K562 treated with DMSO at 1 percent for 24 hours (cell line): ENCODE measurements around the gene ITIH2. TPM values are rescaled to one million over a fixed set of nuclear protein-coding genes. Genes with fewer than 3 reads are reported as not detected.

ENCODE experiments used
- total RNA-seq: library from RNA; unstranded; fragments of 300-600 nt; gene quantifications from 2 replicates; pipeline ENCODE4 v1.2.3, GENCODE V29; 2022; ENCODE audit warnings: low read depth; ENCODE audit not compliant: insufficient read depth

Gene ITIH2
- total RNA-seq, result not detected in 2 replicates

GRCh38 chr10:7703140-7703539, at the start of gene ITIH2:
Gene ITIH2, plus strand, starts transcription at chr10:7703316. Its CDS starts 119 bp downstream, at chr10:7703435.

GRCh38 chr10:7666253-7667023, 36.7 kb upstream of the ITIH2 start, which contains the start of gene ITIH5:
Gene ITIH5, minus strand, starts transcription at chr10:7666966. Its CDS starts 74 bp downstream, at chr10:7666892.

DNA sequence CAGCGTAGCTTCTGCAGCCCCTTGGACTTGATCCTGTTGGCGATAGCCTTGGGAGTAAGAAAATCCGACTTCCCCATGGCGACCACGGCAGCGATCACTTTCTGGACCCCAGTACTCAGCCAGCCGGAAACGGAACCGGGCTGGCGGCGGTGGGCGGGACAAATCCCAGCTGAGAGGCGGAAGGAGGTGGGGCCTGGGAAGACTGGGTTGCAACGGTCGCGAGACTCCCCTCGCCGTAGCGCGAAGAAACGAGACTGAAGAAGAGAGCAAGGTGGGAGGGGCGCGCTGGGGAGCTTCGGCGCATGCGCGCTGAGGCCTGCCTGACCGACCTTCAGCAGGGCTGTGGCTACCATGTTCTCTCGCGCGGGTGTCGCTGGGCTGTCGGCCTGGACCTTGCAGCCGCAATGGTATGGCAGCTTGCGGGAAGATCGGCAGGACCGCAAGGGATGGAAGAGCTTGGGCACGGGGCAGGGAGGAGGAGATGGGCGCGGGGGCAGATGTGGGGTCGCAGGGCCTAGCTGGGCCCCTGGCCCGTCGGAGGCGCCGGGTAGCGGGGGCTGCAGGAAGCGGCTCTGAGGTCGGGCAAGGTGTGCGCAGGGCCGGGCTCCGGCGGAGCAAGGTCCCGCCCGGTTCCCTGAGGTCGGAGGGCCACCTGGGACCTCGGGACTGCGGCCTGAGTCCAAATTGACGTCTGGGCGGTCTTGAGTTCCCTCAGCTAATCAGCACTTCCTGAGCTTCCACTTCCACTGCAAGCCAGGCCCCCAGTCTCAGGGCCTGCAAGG, 84.9 kb downstream of the ITIH2 start, which contains the start of the genes ATP5F1C and KIN:
ATP5F1C (plus strand) TSS at position 321 of the 782 bp plus-strand sequence; CDS start at position 352, 31 bp downstream.
KIN (minus strand) TSS at position 137 of the 782 bp plus-strand sequence; CDS start at position 77, 60 bp downstream.

Other genes starting within 250 kb of the ITIH2 start
- 10.6 and 14.3 TPM in 2 replicates for gene ITIH5, start 36.4 kb upstream of the ITIH2 start, total RNA-seq
- gene KIN, start 84.7 kb downstream of the ITIH2 start, total RNA-seq, result 1.9 and 5.3 TPM in 2 replicates
- 284 and 327 TPM in 2 replicates for gene ATP5F1C, start 84.9 kb downstream of the ITIH2 start, total RNA-seq
- 10.3 and 11.2 TPM in 2 replicates for gene TAF3, start 115.2 kb downstream of the ITIH2 start, total RNA-seq